GM23338 (cell line): ENCODE data around the gene VMP1.

Source experiments
- POLR2AphosphoS5 ChIP-seq: IDR thresholded peaks from 2 replicates; pipeline ENCODE4 v1.6.1; 2016; ENCODE audit warnings: antibody characterized with exemption, low read depth
- TF ChIP-seq, protein P1 (sequence below), 2 experiments: fragments of 200-600 bp in 1 of 2; sonication (generic) in 1 of 2; conservative IDR thresholded peaks; 2 replicates each; pipeline versions ENCODE4 v1.5.1 to v1.6.1; 2016 to 2017; ENCODE audit warnings: antibody characterized with exemption in 2 of 2, low read depth in 2 of 2, mild to moderate bottlenecking in 2 of 2, moderate library complexity in 1 of 2
- TF ChIP-seq, protein P2 (sequence below): IDR thresholded peaks from one replicate; pipeline ENCODE4 v1.6.1; 2018; ENCODE audit warnings: antibody characterized with exemption; ENCODE audit not compliant: unreplicated experiment

DNA sequence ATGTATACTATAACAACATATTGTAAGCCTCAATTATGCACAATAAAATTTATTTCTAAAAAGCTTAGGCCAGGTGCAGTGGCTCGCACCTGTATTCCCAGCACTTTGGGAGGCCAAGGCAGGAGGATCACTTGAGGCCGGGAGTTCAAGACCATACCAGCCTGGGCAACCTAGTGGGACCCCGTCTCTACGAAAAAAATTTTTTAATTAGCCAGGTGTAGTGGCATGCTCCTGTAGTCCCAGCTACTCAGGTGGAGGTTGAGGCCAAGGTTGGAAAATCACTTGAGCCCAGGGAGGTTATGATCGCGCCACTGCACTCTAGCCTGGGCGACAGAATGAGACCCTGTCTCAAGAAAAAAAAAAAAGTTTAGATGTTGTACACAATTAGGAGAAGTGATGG, 45.5 kb downstream of the VMP1 start:
- TF ChIP-seq, protein P1, sequence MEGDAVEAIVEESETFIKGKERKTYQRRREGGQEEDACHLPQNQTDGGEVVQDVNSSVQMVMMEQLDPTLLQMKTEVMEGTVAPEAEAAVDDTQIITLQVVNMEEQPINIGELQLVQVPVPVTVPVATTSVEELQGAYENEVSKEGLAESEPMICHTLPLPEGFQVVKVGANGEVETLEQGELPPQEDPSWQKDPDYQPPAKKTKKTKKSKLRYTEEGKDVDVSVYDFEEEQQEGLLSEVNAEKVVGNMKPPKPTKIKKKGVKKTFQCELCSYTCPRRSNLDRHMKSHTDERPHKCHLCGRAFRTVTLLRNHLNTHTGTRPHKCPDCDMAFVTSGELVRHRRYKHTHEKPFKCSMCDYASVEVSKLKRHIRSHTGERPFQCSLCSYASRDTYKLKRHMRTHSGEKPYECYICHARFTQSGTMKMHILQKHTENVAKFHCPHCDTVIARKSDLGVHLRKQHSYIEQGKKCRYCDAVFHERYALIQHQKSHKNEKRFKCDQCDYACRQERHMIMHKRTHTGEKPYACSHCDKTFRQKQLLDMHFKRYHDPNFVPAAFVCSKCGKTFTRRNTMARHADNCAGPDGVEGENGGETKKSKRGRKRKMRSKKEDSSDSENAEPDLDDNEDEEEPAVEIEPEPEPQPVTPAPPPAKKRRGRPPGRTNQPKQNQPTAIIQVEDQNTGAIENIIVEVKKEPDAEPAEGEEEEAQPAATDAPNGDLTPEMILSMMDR (conservative IDR thresholded peaks at IDR 0.05; ENCODE audit: low read depth in 2 of 2) = no peak
- no peak for TF ChIP-seq POLR2AphosphoS5
- TF ChIP-seq, protein P2, sequence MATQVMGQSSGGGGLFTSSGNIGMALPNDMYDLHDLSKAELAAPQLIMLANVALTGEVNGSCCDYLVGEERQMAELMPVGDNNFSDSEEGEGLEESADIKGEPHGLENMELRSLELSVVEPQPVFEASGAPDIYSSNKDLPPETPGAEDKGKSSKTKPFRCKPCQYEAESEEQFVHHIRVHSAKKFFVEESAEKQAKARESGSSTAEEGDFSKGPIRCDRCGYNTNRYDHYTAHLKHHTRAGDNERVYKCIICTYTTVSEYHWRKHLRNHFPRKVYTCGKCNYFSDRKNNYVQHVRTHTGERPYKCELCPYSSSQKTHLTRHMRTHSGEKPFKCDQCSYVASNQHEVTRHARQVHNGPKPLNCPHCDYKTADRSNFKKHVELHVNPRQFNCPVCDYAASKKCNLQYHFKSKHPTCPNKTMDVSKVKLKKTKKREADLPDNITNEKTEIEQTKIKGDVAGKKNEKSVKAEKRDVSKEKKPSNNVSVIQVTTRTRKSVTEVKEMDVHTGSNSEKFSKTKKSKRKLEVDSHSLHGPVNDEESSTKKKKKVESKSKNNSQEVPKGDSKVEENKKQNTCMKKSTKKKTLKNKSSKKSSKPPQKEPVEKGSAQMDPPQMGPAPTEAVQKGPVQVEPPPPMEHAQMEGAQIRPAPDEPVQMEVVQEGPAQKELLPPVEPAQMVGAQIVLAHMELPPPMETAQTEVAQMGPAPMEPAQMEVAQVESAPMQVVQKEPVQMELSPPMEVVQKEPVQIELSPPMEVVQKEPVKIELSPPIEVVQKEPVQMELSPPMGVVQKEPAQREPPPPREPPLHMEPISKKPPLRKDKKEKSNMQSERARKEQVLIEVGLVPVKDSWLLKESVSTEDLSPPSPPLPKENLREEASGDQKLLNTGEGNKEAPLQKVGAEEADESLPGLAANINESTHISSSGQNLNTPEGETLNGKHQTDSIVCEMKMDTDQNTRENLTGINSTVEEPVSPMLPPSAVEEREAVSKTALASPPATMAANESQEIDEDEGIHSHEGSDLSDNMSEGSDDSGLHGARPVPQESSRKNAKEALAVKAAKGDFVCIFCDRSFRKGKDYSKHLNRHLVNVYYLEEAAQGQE = no peak
